Neural progenitor cell (in vitro differentiated cells): ENCODE measurements around the gene CLIP4. TPM values are rescaled to one million over a fixed set of nuclear protein-coding genes. Genes with fewer than 3 reads are reported as not detected.

Experiments
- DNase-seq: peaks from one replicate; pipeline ENCODE4 v3.0.0-alpha.2; 2016; ENCODE audit warnings: low spot score
- H2AFZ ChIP-seq: fragments of 200-600 bp; sonication (generic); replicated peaks from 2 replicates; pipeline ENCODE4 v1.6.1; 2016; ENCODE audit warnings: antibody characterized with exemption
- H3F3A ChIP-seq: fragments of 200-600 bp; sonication (generic); 2 replicates; pipeline ENCODE4 v1.6.1; 2016; ENCODE audit warnings: antibody characterized with exemption, low read depth
- H3K27ac ChIP-seq: fragments of 200-600 bp; sonication (generic); 2 replicates; pipeline ENCODE4 v1.5.1; 2016; ENCODE audit warnings: mild to moderate bottlenecking
- H3K27me3 ChIP-seq: fragments of 200-600 bp; sonication (generic); 2 replicates; pipeline ENCODE4 v1.6.1; 2016; ENCODE audit warnings: mild to moderate bottlenecking, moderate library complexity
- H3K36me3 ChIP-seq: fragments of 200-600 bp; sonication (generic); 2 replicates; pipeline ENCODE4 v1.5.1; 2016
- H3K4me1 ChIP-seq: fragments of 200-600 bp; sonication (generic); 2 replicates; pipeline ENCODE4 v1.6.1; 2016; ENCODE audit warnings: mixed run types
- H3K4me2 ChIP-seq: fragments of 200-600 bp; sonication (generic); 2 replicates; pipeline ENCODE4 v1.6.1; 2016
- H3K4me3 ChIP-seq: fragments of 200-600 bp; sonication (generic); 2 replicates; pipeline ENCODE4 v1.5.1; 2016
- H3K79me2 ChIP-seq: fragments of 200-600 bp; sonication (generic); 2 replicates; pipeline ENCODE4 v1.6.1; 2016; ENCODE audit warnings: low read depth
- H3K9ac ChIP-seq: fragments of 200-600 bp; sonication (generic); 2 replicates; pipeline ENCODE4 v1.6.1; 2016
- H3K9me3 ChIP-seq: fragments of 200-600 bp; sonication (generic); 2 replicates; pipeline ENCODE4 v1.5.1; 2016; ENCODE audit warnings: low read depth
- H4K20me1 ChIP-seq: fragments of 200-600 bp; sonication (generic); 2 replicates; pipeline ENCODE4 v1.6.1; 2016; ENCODE audit warnings: low read depth
- H3K27ac Mint-ChIP-seq: 3 replicates; pipeline ENCODE4 v1.8.0; 2021; ENCODE audit warnings: mixed read lengths
- H3K27me3 Mint-ChIP-seq: 2 replicates; pipeline ENCODE4 v1.8.0; 2022; ENCODE audit warnings: low read depth, mild to moderate bottlenecking, inconsistent platforms, moderate library complexity, mixed read lengths; ENCODE audit not compliant: insufficient read depth
- H3K36me3 Mint-ChIP-seq: 3 replicates; pipeline ENCODE4 v1.8.0; 2021; ENCODE audit warnings: mixed read lengths
- H3K4me1 Mint-ChIP-seq: 3 replicates; pipeline ENCODE4 v1.8.0; 2021; ENCODE audit warnings: mixed read lengths
- H3K4me3 Mint-ChIP-seq: 3 replicates; pipeline ENCODE4 v1.8.0; 2021; ENCODE audit warnings: mild to moderate bottlenecking, moderate library complexity, mixed read lengths
- H3K9me3 Mint-ChIP-seq: 3 replicates; pipeline ENCODE4 v1.8.0; 2020; ENCODE audit warnings: mixed read lengths
- CTCF ChIP-seq: fragments of 200-600 bp; sonication (generic); IDR thresholded peaks from 2 replicates; pipeline ENCODE4 v1.5.1; 2017; ENCODE audit warnings: antibody characterized with exemption, mild to moderate bottlenecking
- EZH2 ChIP-seq: fragments of 200-600 bp; sonication (generic); IDR thresholded peaks from 2 replicates; pipeline ENCODE4 v1.6.1; 2017; ENCODE audit warnings: antibody characterized with exemption, mild to moderate bottlenecking, moderate library complexity
- EZH2phosphoT487 ChIP-seq: fragments of 200-600 bp; sonication (generic); IDR thresholded peaks from 2 replicates; pipeline ENCODE4 v1.6.1; 2017; ENCODE audit warnings: antibody characterized with exemption
- total RNA-seq: library from RNA; depleted of rRNA; stranded (reverse); fragments of >200 nt; gene quantifications from 2 replicates; pipeline ENCODE4 v1.2.3, GENCODE V29; 2015; ENCODE audit warnings: low replicate concordance

The CLIP4 gene
- total RNA-seq, 1 donor from 2014 or later: 2.1 TPM

GRCh38 chr2:29108225-29108624 is 7.0 kb upstream of the CLIP4 start:
- no peak for DNase-seq
- Histone ChIP-seq H3F3A (no peaks in the 10 kb centered on the region), H3K4me1 (peaks cover 6% of the 10 kb centered on the region), H3K9me3 (no peaks in the 10 kb centered on the region), H3K79me2 (no peaks in the 10 kb centered on the region), H3K27me3 (peaks cover 26% of the 10 kb centered on the region), H2AFZ (no peak overlapping the region), H3K4me2 (no peak overlapping the region), H3K9ac (no peak overlapping the region), H3K27ac (no peak overlapping the region), H3K36me3 (no peaks in the 10 kb centered on the region), H3K4me3 (no peak overlapping the region), H4K20me1 (no peaks in the 10 kb centered on the region)
- H3K36me3 Mint-ChIP-seq: no peaks in the 10 kb centered on the region
- H3K27ac Mint-ChIP-seq: no peak overlapping the region
- peaks cover 6% of the 10 kb centered on the region for H3K27me3 Mint-ChIP-seq
- H3K4me1 Mint-ChIP-seq: no peaks in the 10 kb centered on the region
- no peaks in the 10 kb centered on the region for H3K9me3 Mint-ChIP-seq
- TF ChIP-seq EZH2phosphoT487: no peak
- no peak for TF ChIP-seq CTCF
- TF ChIP-seq EZH2: no peak
- H3K4me3 Mint-ChIP-seq: no peak overlapping the region

- H3K9ac ChIP-seq: no peak overlapping the region
- H3F3A ChIP-seq: no peaks in the 10 kb centered on the region
- no peaks in the 10 kb centered on the region for H3K79me2 ChIP-seq
- H2AFZ ChIP-seq: no peak overlapping the region
- H3K36me3 ChIP-seq: no peaks in the 10 kb centered on the region
- no peak overlapping the region for H3K4me3 ChIP-seq
- no peak overlapping the region for H3K4me2 ChIP-seq
- Mint-ChIP-seq H3K4me1 (peaks cover 2% of the 10 kb centered on the region), H3K36me3 (no peaks in the 10 kb centered on the region), H3K27ac (no peak overlapping the region), H3K9me3 (no peaks in the 10 kb centered on the region), H3K27me3 (peaks cover 9% of the 10 kb centered on the region), H3K4me3 (no peak overlapping the region)
- no peaks in the 10 kb centered on the region for H4K20me1 ChIP-seq
- no peaks in the 10 kb centered on the region for H3K9me3 ChIP-seq
- no peak for DNase-seq
- H3K27me3 ChIP-seq: peaks cover 36% of the 10 kb centered on the region
- TF ChIP-seq EZH2phosphoT487: no peak
- no peak for TF ChIP-seq CTCF
- TF ChIP-seq EZH2: no peak
- no peak overlapping the region for H3K27ac ChIP-seq
- H3K4me1 ChIP-seq: peaks cover 6% of the 10 kb centered on the region
These were observed 6.0 kb upstream of the CLIP4 start for GRCh38 chr2:29109246-29109645.

- no peaks in the 10 kb centered on the region for H3K36me3 ChIP-seq
- H3K4me3 Mint-ChIP-seq: no peak overlapping the region
- peaks cover 54% of the 10 kb centered on the region for H3K27me3 ChIP-seq
- no peak for DNase-seq
- no peak overlapping the region for H3K4me3 ChIP-seq
- H3K27ac Mint-ChIP-seq: no peak overlapping the region
- H3K27ac ChIP-seq: no peak overlapping the region
- no peaks in the 10 kb centered on the region for H3K36me3 Mint-ChIP-seq
- peaks cover 13% of the 10 kb centered on the region for H3K27me3 Mint-ChIP-seq
- no peak overlapping the region for H3K9ac ChIP-seq
- peaks cover 8% of the 10 kb centered on the region for H3K4me1 ChIP-seq
- no peaks in the 10 kb centered on the region for H3K9me3 Mint-ChIP-seq
- H3K9me3 ChIP-seq: no peaks in the 10 kb centered on the region
- H3K79me2 ChIP-seq: no peaks in the 10 kb centered on the region
- H3F3A ChIP-seq: no peaks in the 10 kb centered on the region
- peaks cover 10% of the 10 kb centered on the region for H3K4me1 Mint-ChIP-seq
- TF ChIP-seq EZH2phosphoT487: no peak
- TF ChIP-seq EZH2: no peak
- no peak for TF ChIP-seq CTCF
- H3K4me2 ChIP-seq: no peak overlapping the region
- no peak overlapping the region for H2AFZ ChIP-seq
- no peaks in the 10 kb centered on the region for H4K20me1 ChIP-seq
These were observed 4.2 kb upstream of the CLIP4 start for GRCh38 chr2:29110916-29111535.
